Astrocyte (in vitro differentiated cells and primary cell): ENCODE data around the gene SLCO3A1. TPM values are rescaled to one million over a fixed set of nuclear protein-coding genes. Genes with fewer than 3 reads are reported as not detected.

Experiments
- DNase-seq: peaks from one replicate; pipeline ENCODE4 v3.0.0-alpha.2; 2010; ENCODE audit warnings: low read depth
- FAIRE-seq: peaks from 2 replicates; lab custom pipeline; 2011; peaks lifted over from hg19 to GRCh38; lab: Jason Lieb, UNC
- H2AFZ ChIP-seq: 2 replicates; pipeline ENCODE4 v1.6.0; 2012; ENCODE audit warnings: low read depth, low read length, inconsistent platforms
- H3K27ac ChIP-seq: 2 replicates; pipeline ENCODE4 v1.5.1; 2011; ENCODE audit warnings: low read depth, low read length, inconsistent platforms
- H3K27me3 ChIP-seq: 2 replicates; pipeline ENCODE4 v1.6.0; 2011; ENCODE audit warnings: low read length, inconsistent platforms; ENCODE audit not compliant: insufficient read depth
- H3K36me3 ChIP-seq: 2 replicates; pipeline ENCODE4 v1.5.1; 2011; ENCODE audit warnings: low read length, inconsistent platforms; ENCODE audit not compliant: insufficient read depth
- H3K4me1 ChIP-seq: 2 replicates; pipeline ENCODE4 v1.5.1; 2011; ENCODE audit warnings: low read length, inconsistent platforms; ENCODE audit not compliant: insufficient read depth
- H3K4me2 ChIP-seq: 2 replicates; pipeline ENCODE4 v1.6.0; 2012; ENCODE audit warnings: low read length, inconsistent platforms
- H3K4me3 ChIP-seq: 2 replicates; pipeline ENCODE4 v1.5.1; 2011; ENCODE audit warnings: low read depth, mild to moderate bottlenecking, low read length, inconsistent platforms; ENCODE audit not compliant: insufficient read depth
- H3K79me2 ChIP-seq: 2 replicates; pipeline ENCODE4 v1.6.0; 2012; ENCODE audit warnings: mild to moderate bottlenecking, low read length, inconsistent platforms; ENCODE audit not compliant: insufficient read depth
- H3K9ac ChIP-seq: 2 replicates; pipeline ENCODE4 v1.6.0; 2012; ENCODE audit warnings: mild to moderate bottlenecking, low read length, inconsistent platforms
- H3K9me3 ChIP-seq: 2 replicates; pipeline ENCODE4 v1.5.1; 2012; ENCODE audit warnings: low read depth, mild to moderate bottlenecking, low read length, inconsistent platforms; ENCODE audit not compliant: insufficient read depth
- H4K20me1 ChIP-seq: 2 replicates; pipeline ENCODE4 v1.6.0; 2012; ENCODE audit warnings: low read length, inconsistent platforms; ENCODE audit not compliant: insufficient read depth
- H3K27ac Mint-ChIP-seq: one replicate; pipeline ENCODE4 v1.8.0; 2021; ENCODE audit warnings: mild to moderate bottlenecking, mixed read lengths; ENCODE audit not compliant: unreplicated experiment
- H3K27me3 Mint-ChIP-seq: one replicate; pipeline ENCODE4 v1.8.0; 2021; ENCODE audit warnings: low read depth, mixed read lengths; ENCODE audit not compliant: unreplicated experiment
- H3K36me3 Mint-ChIP-seq: one replicate; pipeline ENCODE4 v1.8.0; 2021; ENCODE audit warnings: low read depth, mixed read lengths; ENCODE audit not compliant: unreplicated experiment
- H3K4me1 Mint-ChIP-seq: one replicate; pipeline ENCODE4 v1.8.0; 2021; ENCODE audit warnings: low read depth, mixed read lengths; ENCODE audit not compliant: unreplicated experiment
- H3K4me3 Mint-ChIP-seq: one replicate; pipeline ENCODE4 v1.8.0; 2021; ENCODE audit warnings: mild to moderate bottlenecking, moderate library complexity, mixed read lengths; ENCODE audit not compliant: unreplicated experiment
- H3K9me3 Mint-ChIP-seq: one replicate; pipeline ENCODE4 v1.8.0; 2021; ENCODE audit warnings: mild to moderate bottlenecking, mixed read lengths; ENCODE audit not compliant: unreplicated experiment
- EZH2 ChIP-seq: IDR thresholded peaks from 2 replicates; pipeline ENCODE4 v1.6.1; 2012; ENCODE audit warnings: mild to moderate bottlenecking, low read length, inconsistent platforms; ENCODE audit not compliant: insufficient read depth
- total RNA-seq: library from RNA; stranded (reverse); gene quantifications from 2 replicates; pipeline ENCODE4 v1.2.1, GENCODE V29; 2021
- TF ChIP-seq, protein P1 (sequence below): IDR thresholded peaks from 2 replicates; pipeline ENCODE4 v1.5.1; 2011; ENCODE audit warnings: low read depth, mild to moderate bottlenecking, inconsistent platforms, low read length, moderate library complexity; ENCODE audit not compliant: insufficient read depth

The SLCO3A1 gene
- total RNA-seq, 1 donor from 2014 or later, result 9.4 TPM

DNA sequence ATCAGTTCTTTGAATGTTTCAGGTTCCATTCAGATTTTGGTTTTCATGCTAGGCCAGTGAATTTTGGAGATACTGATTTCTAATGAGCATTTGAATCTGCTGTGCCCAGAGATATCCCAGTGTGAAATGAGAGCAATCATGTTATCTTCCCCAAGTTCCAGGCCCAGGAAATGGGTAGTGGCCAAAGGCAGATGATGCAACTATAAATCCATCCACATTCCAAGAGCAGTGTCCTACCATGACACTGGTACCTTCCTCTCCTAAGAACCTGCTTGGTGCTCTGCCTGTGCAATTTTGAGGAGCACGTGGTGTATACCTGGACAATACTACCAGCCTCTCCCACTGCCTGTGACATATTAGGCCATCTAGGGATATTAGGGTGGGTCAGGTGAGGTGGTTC lies 186.8 kb downstream of the SLCO3A1 start:
- no peak for TF ChIP-seq EZH2
- TF ChIP-seq, protein P1, sequence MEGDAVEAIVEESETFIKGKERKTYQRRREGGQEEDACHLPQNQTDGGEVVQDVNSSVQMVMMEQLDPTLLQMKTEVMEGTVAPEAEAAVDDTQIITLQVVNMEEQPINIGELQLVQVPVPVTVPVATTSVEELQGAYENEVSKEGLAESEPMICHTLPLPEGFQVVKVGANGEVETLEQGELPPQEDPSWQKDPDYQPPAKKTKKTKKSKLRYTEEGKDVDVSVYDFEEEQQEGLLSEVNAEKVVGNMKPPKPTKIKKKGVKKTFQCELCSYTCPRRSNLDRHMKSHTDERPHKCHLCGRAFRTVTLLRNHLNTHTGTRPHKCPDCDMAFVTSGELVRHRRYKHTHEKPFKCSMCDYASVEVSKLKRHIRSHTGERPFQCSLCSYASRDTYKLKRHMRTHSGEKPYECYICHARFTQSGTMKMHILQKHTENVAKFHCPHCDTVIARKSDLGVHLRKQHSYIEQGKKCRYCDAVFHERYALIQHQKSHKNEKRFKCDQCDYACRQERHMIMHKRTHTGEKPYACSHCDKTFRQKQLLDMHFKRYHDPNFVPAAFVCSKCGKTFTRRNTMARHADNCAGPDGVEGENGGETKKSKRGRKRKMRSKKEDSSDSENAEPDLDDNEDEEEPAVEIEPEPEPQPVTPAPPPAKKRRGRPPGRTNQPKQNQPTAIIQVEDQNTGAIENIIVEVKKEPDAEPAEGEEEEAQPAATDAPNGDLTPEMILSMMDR, result no peak
- H3K36me3 ChIP-seq, result no peaks in the 10 kb centered on the region

GRCh38 chr15:92041371-92041770 lies 187.9 kb downstream of the SLCO3A1 start:
- Histone ChIP-seq H3K27me3 (no peaks in the 10 kb centered on the region), H3K9ac (no peak overlapping the region), H3K27ac (no peak overlapping the region), H3K4me3 (no peak overlapping the region), H3K9me3 (no peaks in the 10 kb centered on the region), H3K4me2 (no peak overlapping the region), H3K4me1 (no peaks in the 10 kb centered on the region), H4K20me1 (no peaks in the 10 kb centered on the region), H2AFZ (no peak overlapping the region), H3K36me3 (no peaks in the 10 kb centered on the region), H3K79me2 (no peaks in the 10 kb centered on the region)
- Mint-ChIP-seq H3K27ac (no peak overlapping the region), H3K36me3 (no peaks in the 10 kb centered on the region), H3K9me3 (peaks cover 7% of the 10 kb centered on the region), H3K4me1 (peaks cover 5% of the 10 kb centered on the region), H3K27me3 (no peaks in the 10 kb centered on the region), H3K4me3 (no peak overlapping the region)
- no peak for FAIRE-seq
- no peak for DNase-seq
- no peak for TF ChIP-seq EZH2
- TF ChIP-seq, protein P1, result no peak

More for the DNA sequence above, 186.8 kb downstream of the SLCO3A1 start:
- Mint-ChIP-seq H3K9me3 (peaks cover 7% of the 10 kb centered on the region), H3K4me3 (no peak overlapping the region), H3K36me3 (no peaks in the 10 kb centered on the region), H3K27ac (no peak overlapping the region), H3K27me3 (no peaks in the 10 kb centered on the region), H3K4me1 (peaks cover 5% of the 10 kb centered on the region)
- Histone ChIP-seq H3K27me3 (no peaks in the 10 kb centered on the region), H3K4me1 (no peaks in the 10 kb centered on the region), H2AFZ (no peak overlapping the region), H3K9ac (no peak overlapping the region), H3K79me2 (no peaks in the 10 kb centered on the region), H3K4me3 (no peak overlapping the region), H4K20me1 (no peaks in the 10 kb centered on the region), H3K27ac (no peak overlapping the region), H3K4me2 (no peak overlapping the region), H3K9me3 (no peaks in the 10 kb centered on the region)
- DNase-seq (no peak), FAIRE-seq (no peak)

GRCh38 chr15:92043283-92043682 lies 189.8 kb downstream of the SLCO3A1 start:
- Histone ChIP-seq H2AFZ (no peak overlapping the region), H3K27ac (no peak overlapping the region), H3K4me2 (no peak overlapping the region), H3K27me3 (no peaks in the 10 kb centered on the region), H3K36me3 (no peaks in the 10 kb centered on the region), H3K79me2 (no peaks in the 10 kb centered on the region), H3K9ac (no peak overlapping the region), H4K20me1 (peaks cover 8% of the 10 kb centered on the region), H3K4me1 (no peaks in the 10 kb centered on the region), H3K4me3 (no peak overlapping the region), H3K9me3 (no peaks in the 10 kb centered on the region)
- H3K4me3 Mint-ChIP-seq, result no peak overlapping the region
- TF ChIP-seq, protein P1, result no peak
- TF ChIP-seq EZH2, result no peak
- H3K36me3 Mint-ChIP-seq, result no peaks in the 10 kb centered on the region
- DNase-seq, result no peak
- H3K4me1 Mint-ChIP-seq, result peaks cover 5% of the 10 kb centered on the region
- H3K27me3 Mint-ChIP-seq, result no peaks in the 10 kb centered on the region
- FAIRE-seq, result no peak
- H3K9me3 Mint-ChIP-seq, result peaks cover 7% of the 10 kb centered on the region
- no peak overlapping the region for H3K27ac Mint-ChIP-seq
